ENCODE measurements around the gene MRFAP1L1. TPM values are rescaled to one million over a fixed set of nuclear protein-coding genes. Genes with fewer than 3 reads are reported as not detected.

Gene MRFAP1L1
- total and polyA plus RNA-seq, 9 of the 15 experiments (the other 6 are each of a cell fraction or from before 2014, with no cell fraction given) = 37.6 to 111 (median 83.8) TPM

DNA sequence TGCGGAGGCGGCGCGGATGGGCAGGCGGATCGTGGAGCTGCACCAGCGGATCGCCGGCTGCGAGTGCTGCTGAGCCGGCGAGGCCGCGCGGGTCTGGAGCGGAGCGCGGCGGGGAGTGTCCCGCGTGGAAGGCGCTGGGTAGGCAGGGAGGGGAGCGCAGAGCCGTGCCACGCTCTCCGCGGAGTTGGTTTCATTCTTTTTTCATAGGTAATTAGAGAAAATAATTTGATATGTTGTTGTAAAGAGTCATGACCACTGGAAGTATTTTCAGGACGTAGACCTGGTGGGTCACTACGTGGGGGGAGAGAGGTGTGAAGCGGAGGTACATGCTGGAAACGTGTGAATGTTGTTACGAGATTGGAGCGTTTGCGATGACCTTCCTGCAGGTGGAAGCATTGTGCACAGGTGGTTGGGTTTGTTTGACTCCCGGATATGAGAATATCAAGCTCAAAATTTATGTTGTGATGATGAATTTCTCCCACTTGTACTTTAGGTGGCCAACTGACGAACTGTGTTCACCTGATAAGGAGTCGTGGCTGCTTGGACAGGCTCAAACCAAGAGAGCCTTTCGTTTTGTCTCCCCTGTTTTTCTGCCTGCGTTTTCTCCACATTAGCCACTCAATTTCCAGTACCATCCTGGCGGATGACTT is 35.0 kb downstream of the MRFAP1L1 start (continued):
- peak in 1 of 2 experiments; percentile 26; a peak in 1 of 4 replicates for TF ChIP-seq TEAD1 (CRISPR knock-in tag; IDR thresholded peaks at IDR 0.05)
- peak in 1 of 2 experiments; percentile 53; a peak in 2 of 4 replicates for TF ChIP-seq TBL1XR1 (IDR thresholded peaks at IDR 0.05; ENCODE audit: low read length in 2 of 2)
- peak; percentile 65 for TF ChIP-seq TAL1 (IDR thresholded peaks at IDR 0.05)
- TF ChIP-seq RREB1 (CRISPR knock-in tag; IDR thresholded peaks at IDR 0.05) = no peak
- TF ChIP-seq, protein P1, sequence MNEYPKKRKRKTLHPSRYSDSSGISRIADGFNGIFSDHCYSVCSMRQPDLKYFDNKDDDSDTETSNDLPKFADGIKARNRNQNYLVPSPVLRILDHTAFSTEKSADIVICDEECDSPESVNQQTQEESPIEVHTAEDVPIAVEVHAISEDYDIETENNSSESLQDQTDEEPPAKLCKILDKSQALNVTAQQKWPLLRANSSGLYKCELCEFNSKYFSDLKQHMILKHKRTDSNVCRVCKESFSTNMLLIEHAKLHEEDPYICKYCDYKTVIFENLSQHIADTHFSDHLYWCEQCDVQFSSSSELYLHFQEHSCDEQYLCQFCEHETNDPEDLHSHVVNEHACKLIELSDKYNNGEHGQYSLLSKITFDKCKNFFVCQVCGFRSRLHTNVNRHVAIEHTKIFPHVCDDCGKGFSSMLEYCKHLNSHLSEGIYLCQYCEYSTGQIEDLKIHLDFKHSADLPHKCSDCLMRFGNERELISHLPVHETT (CRISPR knock-in tag; conservative IDR thresholded peaks at IDR 0.05 in 1 of 2, IDR thresholded peaks at IDR 0.05 in 1 of 2) = 0 out of 4 replicates have a peak, but pooled peaks of 1 of the 2 experiments have one; percentile 37
- TF ChIP-seq RAD51 (IDR thresholded peaks at IDR 0.05; ENCODE audit: borderline replicate concordance, low read depth) = peak; percentile 26; the same call in 1 of the 2 replicates
- peak in 1 of 2 experiments; percentile 45; a peak in 2 of 4 replicates for TF ChIP-seq FOXK2 (conservative IDR thresholded peaks at IDR 0.05 in 1 of 2, IDR thresholded peaks at IDR 0.05 in 1 of 2; ENCODE audit: low read depth in 2 of 2)
- TF ChIP-seq POLR2G (IDR thresholded peaks at IDR 0.05; ENCODE audit: low read depth, low read length) = no peak
- TF ChIP-seq ZNF445 (CRISPR knock-in tag; IDR thresholded peaks at IDR 0.05; ENCODE audit: low read depth) = no peak
- TF ChIP-seq NBN (IDR thresholded peaks at IDR 0.05; ENCODE audit: low read depth) = peak; percentile 82; the same call in 1 of the 2 replicates
- 0 out of 2 replicates have a peak, but pooled peaks have one; percentile 52 for TF ChIP-seq ZNF592 (IDR thresholded peaks at IDR 0.05)
- peak; percentile 51; the same call in 1 of the 2 replicates for TF ChIP-seq SOX6 (IDR thresholded peaks at IDR 0.05)
- TF ChIP-seq, protein P2, sequence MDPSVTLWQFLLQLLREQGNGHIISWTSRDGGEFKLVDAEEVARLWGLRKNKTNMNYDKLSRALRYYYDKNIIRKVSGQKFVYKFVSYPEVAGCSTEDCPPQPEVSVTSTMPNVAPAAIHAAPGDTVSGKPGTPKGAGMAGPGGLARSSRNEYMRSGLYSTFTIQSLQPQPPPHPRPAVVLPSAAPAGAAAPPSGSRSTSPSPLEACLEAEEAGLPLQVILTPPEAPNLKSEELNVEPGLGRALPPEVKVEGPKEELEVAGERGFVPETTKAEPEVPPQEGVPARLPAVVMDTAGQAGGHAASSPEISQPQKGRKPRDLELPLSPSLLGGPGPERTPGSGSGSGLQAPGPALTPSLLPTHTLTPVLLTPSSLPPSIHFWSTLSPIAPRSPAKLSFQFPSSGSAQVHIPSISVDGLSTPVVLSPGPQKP (CRISPR knock-in tag; IDR thresholded peaks at IDR 0.05) = no peak
